SU-DHL-6 (cell line): Measurements from ENCODE around the gene GPRASP1.

Experiments used
- CTCF ChIP-seq: fragments of 200-600 bp; sonication (generic); IDR thresholded peaks from one replicate; pipeline ENCODE4 v1.5.1; 2017; ENCODE audit warnings: antibody characterized with exemption, mild to moderate bottlenecking, low read length, moderate library complexity; ENCODE audit not compliant: insufficient read depth, poor library complexity, severe bottlenecking
- EZH2phosphoT487 ChIP-seq: fragments of 200-600 bp; sonication (generic), shearing (Covaris generic); conservative IDR thresholded peaks from 2 replicates; pipeline ENCODE4 v1.6.1; 2018; ENCODE audit warnings: mild to moderate bottlenecking, antibody characterized with exemption, low read length, moderate library complexity, mixed read lengths

- TF ChIP-seq CTCF (no peak), EZH2phosphoT487 (no peak)
These were observed 33.7 kb downstream of the GPRASP1 start for GRCh38 chrX:102684772-102685520.
